Measurements from ENCODE around the gene NMB. TPM values are rescaled to one million over a fixed set of nuclear protein-coding genes. Genes with fewer than 3 reads are reported as not detected.

The NMB gene
- total and polyA plus RNA-seq, 2 of the 13 experiments (the other 11 are each of a cell fraction or from before 2014, with no cell fraction given), result 10.4 to 25.4 TPM

- no peak; the same call in 1 of the 2 replicates for TF ChIP-seq DZIP1 (CRISPR knock-in tag; IDR thresholded peaks at IDR 0.05)
- no peak for TF ChIP-seq ZNF382 (CRISPR knock-in tag; IDR thresholded peaks at IDR 0.05; ENCODE audit: borderline replicate concordance)
- TF ChIP-seq SRSF9 (IDR thresholded peaks at IDR 0.05; ENCODE audit: borderline replicate concordance, insufficient read depth, low read depth, low read length, poor library complexity, severe bottlenecking), result no peak
- TF ChIP-seq ZNF749 (CRISPR knock-in tag; IDR thresholded peaks at IDR 0.05; ENCODE audit: borderline replicate concordance), result peak; percentile 53; the same call in 1 of the 2 replicates
- TF ChIP-seq KIAA2018 (CRISPR knock-in tag; IDR thresholded peaks at IDR 0.05; ENCODE audit: borderline replicate concordance), result no peak
- no peak for TF ChIP-seq ATM (IDR thresholded peaks at IDR 0.05; ENCODE audit: borderline replicate concordance)
- no peak for TF ChIP-seq SETDB1 (CRISPR knock-in tag; IDR thresholded peaks at IDR 0.05; ENCODE audit: borderline replicate concordance)
- TF ChIP-seq ZNF251 (CRISPR knock-in tag; IDR thresholded peaks at IDR 0.05), result no peak
- TF ChIP-seq SOX5 (CRISPR knock-in tag; IDR thresholded peaks at IDR 0.05; ENCODE audit: borderline replicate concordance), result peak; percentile 99
- TF ChIP-seq ZNF7 (CRISPR knock-in tag; IDR thresholded peaks at IDR 0.05), result no peak
- TF ChIP-seq ELF4 (CRISPR knock-in tag; IDR thresholded peaks at IDR 0.05; ENCODE audit: borderline replicate concordance), result no peak
- no peak for TF ChIP-seq CSRNP2 (CRISPR knock-in tag; conservative IDR thresholded peaks at IDR 0.05; ENCODE audit: low read depth)
- TF ChIP-seq ARID3A (IDR thresholded peaks at IDR 0.05; ENCODE audit: low read depth, low read length), result peak; percentile 68; the same call in 1 of the 2 replicates
- TF ChIP-seq FOXA3 (CRISPR knock-in tag; IDR thresholded peaks at IDR 0.05), result peak; percentile 91
- TF ChIP-seq SATB2 (CRISPR knock-in tag; IDR thresholded peaks at IDR 0.05), result no peak
These were observed 51.3 kb downstream of the NMB start (continued) for GRCh38 chr15:84606653-84607120.
